Motor neuron (in vitro differentiated cells): ENCODE measurements around the gene ZFP57. TPM values are rescaled to one million over a fixed set of nuclear protein-coding genes. Genes with fewer than 3 reads are reported as not detected.

Experiments used
- ATAC-seq, 8 experiments: fragments of 200-7000 bp; cut with Tn5 transposase; replicated peaks in 6 of 8; 2 replicates each; pipeline ENCODE4 v1.8.0; 2021; ENCODE audit warnings: mild to moderate bottlenecking in 8 of 8, moderate library complexity in 8 of 8
- H3K27ac ChIP-seq, 2 donors: fragments of 250-450 bp; sonication (Bioruptor Pico); 2 replicates each; pipeline ENCODE4 v1.9.0; 2021; ENCODE audit warnings: antibody characterized with exemption in 2 of 2, mild to moderate bottlenecking in 2 of 2, moderate library complexity in 1 of 2
- H3K4me1 ChIP-seq, 2 donors: fragments of 250-450 bp; sonication (Bioruptor Pico); replicated peaks in 1 of 2; 2 replicates each; pipeline ENCODE4 v1.6.1; 2021; ENCODE audit warnings: antibody characterized with exemption in 2 of 2, mild to moderate bottlenecking in 2 of 2, moderate library complexity in 1 of 2
- H3K4me3 ChIP-seq, 5 donors: fragments of 250-450 bp; sonication (Bioruptor Pico); 2 replicates each; pipeline ENCODE4 v1.9.0; 2021; ENCODE audit warnings: antibody characterized with exemption in 5 of 5, mild to moderate bottlenecking in 5 of 5, moderate library complexity in 4 of 5
- WGBS, 10 experiments: fragments of 450-650 bp; shearing (Covaris generic); methylation state at CpG; one replicate each; pipeline ENCODE4 v1.0.0; 2022; 5-methylcytosine and 5-hydroxymethylcytosine counted together
- in situ Hi-C, 9 experiments: fragments of 400-800 bp; cut with MboI; loops; one replicate each; pipeline ENCODE4 v1.15.0; 2021; ENCODE audit warnings: low sequenced_read_pairs in 9 of 9, low pct_unique_long_range_greater_than_20kb in 2 of 9; ENCODE audit not compliant: unreplicated experiment in 9 of 9
- total RNA-seq, 8 experiments: library from RNA; unstranded; fragments of 300-600 nt; gene quantifications; 2 replicates each; pipeline versions ENCODE4 v1.2.3 to v1.2.4, GENCODE V29; 2022

Gene ZFP57
- total RNA-seq, 8 experiments from 2014 or later, result 0.17 to 0.84 (median 0.19) TPM; not detected in 5

GRCh38 chr6:29625337-29625930 is 55.5 kb downstream of the ZFP57 start:
- Histone ChIP-seq H3K27ac (no peak overlapping the region), H3K4me1 (peaks cover 8% of the 10 kb centered on the region in 2 donors), H3K4me3 (no peak overlapping the region)
- in situ Hi-C loops, result no loop called here
- 13 to 80% (median 48%) methylated on average over 2 to 7 of the region's 7 CpGs; no CpG with 5 or more reads in 2 of the 10 experiments for WGBS, 10 experiments
- ATAC-seq, result no peak

- in situ Hi-C loops, result loop anchor here in 1 of 9 experiments (25.0 kb wide), 1 partner anchor 637 kb away; no protein-coding TSS in a partner anchor
- no peak for ATAC-seq
- Histone ChIP-seq H3K27ac (no peak overlapping the region), H3K4me1 (peaks cover 8% of the 10 kb centered on the region in 2 donors), H3K4me3 (no peak overlapping the region)
- 29 to 92% (median 47%) methylated on average over 1 to 2 of the region's 3 CpGs; no CpG with 5 or more reads in 6 of the 10 experiments for WGBS, 10 experiments
Observed at GRCh38 chr6:29624520-29624961, 56.4 kb downstream of the ZFP57 start.

Other genes starting within 250 kb of the ZFP57 start
- 1 to 10 TPM in 1 of 8 experiments, under 1 TPM in 5, not detected in 2; 0.23 to 1.2 (median 0.41) TPM for gene OR10C1, start 241.8 kb downstream of the ZFP57 start, total RNA-seq
- gene OR11A1, start 224.1 kb downstream of the ZFP57 start, total RNA-seq, result under 1 TPM in 3 of 8 experiments, not detected in 5; 0.08 to 0.28 (median 0.28) TPM
- gene OR2H1, start 224.0 kb downstream of the ZFP57 start, total RNA-seq, result under 1 TPM in 5 of 8 experiments, not detected in 3; 0.05 to 0.76 (median 0.27) TPM
- under 1 TPM in 2 of 8 experiments, not detected in 6; 0.14 to 0.28 TPM for gene MAS1L, start 193.2 kb downstream of the ZFP57 start, total RNA-seq
- 1 to 10 TPM in 3 of 8 experiments, under 1 TPM in 2, not detected in 3; 0.56 to 9.4 (median 1.9) TPM for gene UBD, start 121.4 kb downstream of the ZFP57 start, total RNA-seq
- 1 to 10 TPM in 1 of 8 experiments, under 1 TPM in 7; 0.20 to 1.4 (median 0.55) TPM for gene OR2H2, start 96.0 kb downstream of the ZFP57 start, total RNA-seq
- 10 to 100 TPM in 7 of 8 experiments, 1 to 10 TPM in 1; 6.4 to 53.2 (median 40.3) TPM for gene GABBR1, start 48.0 kb downstream of the ZFP57 start, total RNA-seq
- gene MOG, start 24.1 kb downstream of the ZFP57 start, total RNA-seq, result under 1 TPM in 3 of 8 experiments, not detected in 5; 0.31 to 0.85 (median 0.84) TPM
- gene HLA-F, start 42.3 kb upstream of the ZFP57 start, total RNA-seq, result 100 to 1,000 TPM in 1 of 8 experiments, 10 to 100 TPM in 2, 1 to 10 TPM in 1, under 1 TPM in 2, not detected in 2; 0.27 to 155 (median 15.2) TPM
- under 1 TPM in 1 of 8 experiments, not detected in 7; 0.56 TPM for gene HLA-G, start 146.7 kb upstream of the ZFP57 start, total RNA-seq